GM18511 (cell line): ENCODE measurements around the gene INPP5A.

Experiments
- ATAC-seq: cut with Tn5 transposase; IDR thresholded peaks from one replicate; pipeline ENCODE4 v1.9.1; 2021; ENCODE audit warnings: mild to moderate bottlenecking, moderate library complexity; ENCODE audit not compliant: unreplicated experiment

INPP5A gene

DNA sequence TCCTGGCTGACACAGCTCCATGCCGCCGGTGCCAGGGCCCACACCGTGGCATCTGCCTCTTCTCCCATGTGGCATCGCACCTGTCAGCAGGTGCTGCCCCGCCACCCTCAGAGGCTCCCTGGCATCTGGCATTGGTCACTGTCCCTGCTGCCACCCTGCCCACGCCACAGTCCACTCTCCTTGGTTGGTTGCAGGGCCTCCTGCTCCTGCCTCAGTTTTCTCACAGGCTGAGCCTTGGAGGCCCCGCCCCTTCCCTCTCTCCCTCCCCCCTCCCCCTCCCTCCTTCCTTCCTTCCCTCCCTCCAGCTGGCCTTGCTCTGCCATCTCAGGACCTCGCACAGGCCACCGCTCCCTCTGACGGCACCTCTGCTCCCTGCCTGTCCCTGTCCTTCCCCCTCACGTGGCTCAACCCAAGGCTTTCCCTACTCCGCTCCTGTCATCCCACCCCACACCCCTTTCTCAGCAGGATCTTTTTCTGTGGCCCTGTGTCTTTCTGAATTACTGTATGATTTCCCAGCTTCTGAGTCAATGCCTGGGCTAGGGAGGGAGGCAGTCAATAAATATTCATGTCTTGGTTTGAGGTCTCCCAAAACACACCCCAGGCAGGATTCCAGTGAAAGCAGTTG, 87.4 kb downstream of the INPP5A start:
- no peak for ATAC-seq

DNA sequence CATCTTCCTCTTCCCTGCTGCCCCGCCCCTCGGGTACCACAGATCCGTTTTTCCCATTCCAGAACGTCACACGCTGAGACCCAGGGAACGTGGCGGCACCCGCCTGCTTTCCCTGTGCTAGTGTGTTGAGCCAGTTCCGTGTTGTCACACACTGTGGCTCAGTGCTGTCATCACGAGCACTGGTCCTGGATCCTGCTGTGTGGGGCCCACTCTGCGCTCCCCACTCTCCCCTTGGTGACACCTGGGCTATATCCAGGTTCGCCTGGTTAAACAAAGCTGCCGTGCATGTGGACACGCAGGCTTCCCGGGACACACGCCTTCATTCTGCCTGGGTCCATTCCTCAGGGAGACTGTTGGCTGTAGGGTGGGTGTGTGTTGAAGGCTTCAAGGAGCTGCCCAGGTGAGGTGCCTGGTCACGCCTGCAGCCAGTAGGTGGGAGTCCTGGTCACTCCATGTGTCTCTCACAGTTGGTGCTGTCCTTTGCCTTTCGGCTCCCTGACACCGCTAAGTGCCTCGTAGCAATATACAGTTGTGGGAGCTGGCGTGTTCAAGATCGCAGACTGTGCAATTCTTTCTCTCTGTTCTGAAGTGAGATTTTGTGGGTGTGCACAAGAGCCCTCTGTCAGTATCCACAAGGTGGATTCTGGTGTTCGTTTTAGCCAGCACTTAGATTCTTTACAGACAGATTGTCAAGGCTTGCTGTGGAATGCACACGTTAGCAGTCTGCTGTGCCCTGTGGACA, 88.6 kb downstream of the INPP5A start:
- ATAC-seq: no peak

- no peak for ATAC-seq
Observed at GRCh38 chr10:132626761-132627665, 89.4 kb downstream of the INPP5A start.

GRCh38 chr10:132627666-132628531, 90.3 kb downstream of the INPP5A start:
- ATAC-seq: no peak

DNA sequence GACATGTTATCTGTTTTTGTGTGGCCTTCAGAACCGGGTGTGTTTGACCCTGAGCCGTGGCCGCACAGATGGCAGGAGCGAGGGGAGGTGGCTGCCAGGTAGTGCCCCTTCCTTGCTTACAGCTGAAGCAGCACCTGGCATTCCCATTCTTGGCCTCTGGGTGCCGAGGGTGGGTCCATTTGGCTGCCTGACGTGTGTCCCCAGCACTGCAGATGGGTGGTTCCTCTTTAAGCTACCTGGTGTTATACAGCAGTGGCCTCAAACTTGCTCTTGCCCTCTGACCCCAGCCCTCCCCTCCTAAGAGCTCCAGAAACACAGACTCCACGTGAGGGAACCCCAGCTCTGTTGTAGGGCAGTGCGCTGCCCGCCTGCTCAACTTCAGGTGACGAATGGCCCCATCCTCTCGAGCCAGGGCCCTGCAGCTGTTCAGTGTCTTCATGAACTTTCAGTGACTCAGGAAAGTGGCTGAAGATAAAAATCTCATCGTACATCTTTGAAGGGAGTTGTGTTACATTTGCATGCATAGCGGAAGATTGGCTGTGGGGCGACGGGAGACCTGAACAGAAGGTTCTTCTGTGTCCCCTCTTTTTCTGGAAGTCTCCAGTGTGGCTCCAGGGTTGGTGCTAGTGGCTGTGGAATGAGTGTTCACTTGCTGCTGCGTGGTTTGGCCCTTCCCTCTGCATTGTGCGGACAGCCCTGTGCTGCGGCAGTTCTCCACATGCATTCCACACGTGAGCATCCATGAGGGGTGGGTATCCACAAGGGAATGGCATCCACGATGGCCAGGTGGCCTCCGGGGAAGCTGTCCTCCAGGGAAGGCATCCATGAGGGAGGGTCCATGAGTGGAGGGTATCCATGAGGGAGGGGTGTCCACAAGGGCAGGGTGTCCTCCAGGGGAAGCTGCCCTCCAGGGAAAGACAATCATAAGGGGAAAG, 91.6 kb downstream of the INPP5A start:
- no peak for ATAC-seq

- no peak for ATAC-seq
Observed at GRCh38 chr10:132630156-132630555, 92.6 kb downstream of the INPP5A start.

- ATAC-seq: no peak
Observed at GRCh38 chr10:132630666-132631337, 93.2 kb downstream of the INPP5A start.

- ATAC-seq: no peak
Observed at GRCh38 chr10:132631338-132631735, 93.8 kb downstream of the INPP5A start.

- ATAC-seq: no peak
Observed at GRCh38 chr10:132632091-132632561, 94.5 kb downstream of the INPP5A start.

GRCh38 chr10:132632851-132633684, 95.5 kb downstream of the INPP5A start:
- ATAC-seq: no peak

GRCh38 chr10:132634241-132634946, 96.8 kb downstream of the INPP5A start:
- ATAC-seq: no peak

- no peak for ATAC-seq
Observed at GRCh38 chr10:132634947-132635271, 97.3 kb downstream of the INPP5A start.

- no peak for ATAC-seq
Observed at GRCh38 chr10:132636358-132636757, 98.8 kb downstream of the INPP5A start.

GRCh38 chr10:132637477-132638129, 100.0 kb downstream of the INPP5A start:
- no peak for ATAC-seq

- no peak for ATAC-seq
Observed at GRCh38 chr10:132638130-132638515, 100.5 kb downstream of the INPP5A start.

GRCh38 chr10:132639470-132639869, 101.9 kb downstream of the INPP5A start:
- no peak for ATAC-seq
